Breast epithelium (tissue), 4 donors: ENCODE measurements around the gene GAL3ST2. TPM values are rescaled to one million over a fixed set of nuclear protein-coding genes. Genes with fewer than 3 reads are reported as not detected.

Experiments
- DNase-seq, 2 donors: peaks; one replicate each; pipeline ENCODE4 v3.0.0-alpha.2; 2019; ENCODE audit warnings: low spot score in 2 of 2
- H3K27ac ChIP-seq, 2 donors: fragments of 200-600 bp; sonication (generic) in 1 of 2; one replicate each; pipeline ENCODE4 v1.5.1; 2016 to 2019; ENCODE audit warnings: mild to moderate bottlenecking in 1 of 2
- H3K27me3 ChIP-seq, 2 donors: fragments of 200-600 bp; sonication (generic) in 1 of 2; one replicate each; pipeline versions ENCODE4 v1.5.1 to v1.6.0; 2017 to 2019; ENCODE audit warnings: control low read depth in 1 of 2, mild to moderate bottlenecking in 1 of 2
- H3K36me3 ChIP-seq: fragments of 200-600 bp; one replicate; pipeline ENCODE4 v1.5.1; 2019
- H3K4me1 ChIP-seq, 2 donors: fragments of 200-600 bp; sonication (generic); one replicate each; pipeline ENCODE4 v1.5.1; 2016 to 2019; ENCODE audit warnings: control low read depth in 1 of 2
- H3K4me3 ChIP-seq, 3 donors: fragments of 200-600 bp; sonication (generic); 1 replicate in 2 of 3; 2 replicates in 1 of 3; pipeline ENCODE4 v1.5.1; 2016 to 2019; ENCODE audit warnings: mild to moderate bottlenecking in 3 of 3, moderate library complexity in 2 of 3
- H3K9me3 ChIP-seq, 2 donors: fragments of 200-600 bp; sonication (generic) in 1 of 2; one replicate each; pipeline ENCODE4 v1.5.1; 2016 to 2019; ENCODE audit warnings: control low read depth in 1 of 2
- POLR2A ChIP-seq: fragments of 450-650 bp; IDR thresholded peaks from one replicate; pipeline ENCODE4 v1.6.1; 2016; ENCODE audit warnings: antibody characterized with exemption, mild to moderate bottlenecking, moderate library complexity
- POLR2AphosphoS5 ChIP-seq, 3 donors: sonication (generic); formaldehyde crosslinking; IDR thresholded peaks; one replicate each; pipeline ENCODE4 v1.6.1; 2017; ENCODE audit warnings: antibody characterized with exemption in 3 of 3
- intact Hi-C: fragments of 100-400 bp; cut with DNase I; formaldehyde crosslinking; loops from one replicate; pipeline ENCODE4 v1.15.1; 2023; ENCODE audit warnings: low total_unique reads
- total RNA-seq, 3 donors: library from RNA; depleted of rRNA; stranded (reverse); fragments of >200 nt; gene quantifications; one replicate each; pipeline ENCODE4 v1.1.0, GENCODE V29; 2016
- TF ChIP-seq, protein P1 (sequence below), 3 donors: fragments of 450-650 bp; IDR thresholded peaks; one replicate each; pipeline ENCODE4 v1.5.1; 2016 to 2017; ENCODE audit warnings: antibody characterized with exemption in 3 of 3, mild to moderate bottlenecking in 3 of 3, moderate library complexity in 3 of 3

GAL3ST2 gene
- total RNA-seq, 3 donors from 2014 or later: 2.6 TPM; not detected in 2

DNA sequence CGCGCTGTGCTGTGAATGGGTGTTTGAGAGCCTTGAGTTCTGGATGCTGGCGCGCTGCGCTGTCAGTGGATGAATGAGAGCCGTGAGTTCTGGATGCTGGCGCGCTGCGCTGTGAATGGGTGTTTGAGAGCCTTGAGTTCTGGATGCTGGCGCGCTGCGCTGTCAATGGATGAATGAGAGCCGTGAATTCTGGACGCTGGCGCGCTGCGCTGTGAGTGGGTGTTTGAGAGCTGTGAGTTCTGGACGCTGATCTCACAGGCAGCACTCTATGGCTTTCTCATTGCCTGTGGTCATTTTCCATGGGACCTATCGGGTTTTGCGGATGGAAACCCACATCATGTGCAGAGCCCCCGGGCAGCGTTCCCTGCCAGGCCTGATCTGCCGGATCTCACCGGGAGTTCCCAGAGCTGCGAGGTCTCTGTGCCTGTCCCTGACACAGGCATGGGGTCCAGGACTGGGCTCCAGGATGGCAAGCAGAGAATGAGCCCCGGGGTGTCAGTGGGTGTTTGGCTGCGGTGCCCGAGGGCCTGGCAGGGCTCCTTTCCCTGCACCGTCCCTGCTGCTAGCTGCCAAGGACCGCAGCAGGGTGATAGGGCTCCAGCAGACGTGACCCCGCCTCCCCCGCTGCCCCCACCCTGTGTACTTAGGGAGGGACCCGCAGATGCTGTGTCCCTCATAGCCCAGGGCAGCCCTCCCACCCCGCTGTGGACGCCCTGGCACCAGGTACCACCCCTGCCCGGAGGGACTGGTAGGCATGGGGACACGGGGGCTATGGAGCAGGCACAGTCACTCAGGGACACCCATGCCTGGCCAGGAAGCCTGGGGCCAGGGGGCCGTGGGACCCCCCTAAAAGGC lies 72.4 kb downstream of the GAL3ST2 start:
- intact Hi-C loops: no loop called here
- DNase-seq: no peak

DNA sequence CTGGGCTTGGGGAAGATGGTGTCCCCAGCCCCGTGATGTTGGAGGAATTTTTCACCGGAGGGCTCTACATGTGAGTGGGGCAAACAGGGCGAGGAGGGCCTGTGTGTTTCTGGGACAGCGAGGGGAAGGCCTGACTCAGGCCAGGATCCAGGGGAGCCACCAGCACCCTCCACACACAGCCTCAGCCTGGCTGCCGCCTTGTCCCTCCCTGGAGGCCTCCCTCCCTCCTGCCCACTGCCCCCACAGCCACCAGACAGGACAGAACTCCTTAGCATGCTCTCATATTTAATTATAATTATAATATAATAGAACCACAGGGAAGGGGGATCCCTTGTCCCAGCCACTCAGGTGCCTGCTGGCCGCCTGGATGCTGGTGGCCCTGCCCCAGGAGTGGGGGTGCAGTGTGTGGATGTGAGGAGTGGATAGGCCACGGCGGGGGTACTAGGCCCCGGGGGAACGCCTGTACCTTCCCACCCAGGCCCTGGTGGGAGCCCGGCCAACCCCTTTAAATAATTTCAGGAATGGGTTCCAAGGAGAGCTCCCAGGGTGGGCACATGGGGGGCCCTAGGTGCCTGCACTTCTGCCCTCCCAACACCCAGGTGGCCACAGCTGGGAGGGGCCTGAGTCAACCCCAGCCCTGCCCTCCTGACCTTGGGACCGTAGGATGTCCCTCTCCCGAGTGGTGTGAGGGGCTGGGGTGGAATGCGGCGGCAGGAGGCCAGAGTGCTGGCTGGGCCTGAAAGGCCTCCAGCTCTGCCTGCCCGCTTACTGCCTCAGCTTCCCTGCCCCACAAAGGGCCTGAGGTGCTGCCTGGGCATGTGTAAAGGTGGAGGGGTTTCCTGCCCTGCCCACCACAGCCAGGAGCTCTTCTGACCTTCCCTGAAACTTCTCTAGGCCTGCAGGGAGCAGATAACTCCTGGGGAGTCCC lies 73.3 kb downstream of the GAL3ST2 start:
- intact Hi-C loops: loop anchor here (5.0 kb wide), 1 partner anchor 213 kb away; the partner anchor contains the start of genes ATG4B and THAP4
- Histone ChIP-seq H3K36me3 (no peaks in the 10 kb centered on the region), H3K4me1 (peaks cover 0 to 2% of the 10 kb centered on the region in 2 donors), H3K27ac (no peak overlapping the region), H3K27me3 (peaks cover 0 to 15% of the 10 kb centered on the region in 2 donors), H3K4me3 (no peak overlapping the region), H3K9me3 (no peaks in the 10 kb centered on the region)
- DNase-seq: no peak
- no peak for TF ChIP-seq POLR2AphosphoS5 (IDR thresholded peaks at IDR 0.05)

More for the DNA sequence above, 72.4 kb downstream of the GAL3ST2 start:
- peaks cover 0 to 15% of the 10 kb centered on the region in 2 donors for H3K27me3 ChIP-seq
- TF ChIP-seq POLR2AphosphoS5 (IDR thresholded peaks at IDR 0.05) (no peak), POLR2A (no peak)
- TF ChIP-seq, protein P1, sequence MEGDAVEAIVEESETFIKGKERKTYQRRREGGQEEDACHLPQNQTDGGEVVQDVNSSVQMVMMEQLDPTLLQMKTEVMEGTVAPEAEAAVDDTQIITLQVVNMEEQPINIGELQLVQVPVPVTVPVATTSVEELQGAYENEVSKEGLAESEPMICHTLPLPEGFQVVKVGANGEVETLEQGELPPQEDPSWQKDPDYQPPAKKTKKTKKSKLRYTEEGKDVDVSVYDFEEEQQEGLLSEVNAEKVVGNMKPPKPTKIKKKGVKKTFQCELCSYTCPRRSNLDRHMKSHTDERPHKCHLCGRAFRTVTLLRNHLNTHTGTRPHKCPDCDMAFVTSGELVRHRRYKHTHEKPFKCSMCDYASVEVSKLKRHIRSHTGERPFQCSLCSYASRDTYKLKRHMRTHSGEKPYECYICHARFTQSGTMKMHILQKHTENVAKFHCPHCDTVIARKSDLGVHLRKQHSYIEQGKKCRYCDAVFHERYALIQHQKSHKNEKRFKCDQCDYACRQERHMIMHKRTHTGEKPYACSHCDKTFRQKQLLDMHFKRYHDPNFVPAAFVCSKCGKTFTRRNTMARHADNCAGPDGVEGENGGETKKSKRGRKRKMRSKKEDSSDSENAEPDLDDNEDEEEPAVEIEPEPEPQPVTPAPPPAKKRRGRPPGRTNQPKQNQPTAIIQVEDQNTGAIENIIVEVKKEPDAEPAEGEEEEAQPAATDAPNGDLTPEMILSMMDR (IDR thresholded peaks at IDR 0.05): no peak
- H3K4me1 ChIP-seq: peaks cover 0 to 6% of the 10 kb centered on the region in 2 donors
- H3K27ac ChIP-seq: no peak overlapping the region
- no peak overlapping the region for H3K4me3 ChIP-seq
- no peaks in the 10 kb centered on the region for H3K9me3 ChIP-seq
- H3K36me3 ChIP-seq: no peaks in the 10 kb centered on the region

DNA sequence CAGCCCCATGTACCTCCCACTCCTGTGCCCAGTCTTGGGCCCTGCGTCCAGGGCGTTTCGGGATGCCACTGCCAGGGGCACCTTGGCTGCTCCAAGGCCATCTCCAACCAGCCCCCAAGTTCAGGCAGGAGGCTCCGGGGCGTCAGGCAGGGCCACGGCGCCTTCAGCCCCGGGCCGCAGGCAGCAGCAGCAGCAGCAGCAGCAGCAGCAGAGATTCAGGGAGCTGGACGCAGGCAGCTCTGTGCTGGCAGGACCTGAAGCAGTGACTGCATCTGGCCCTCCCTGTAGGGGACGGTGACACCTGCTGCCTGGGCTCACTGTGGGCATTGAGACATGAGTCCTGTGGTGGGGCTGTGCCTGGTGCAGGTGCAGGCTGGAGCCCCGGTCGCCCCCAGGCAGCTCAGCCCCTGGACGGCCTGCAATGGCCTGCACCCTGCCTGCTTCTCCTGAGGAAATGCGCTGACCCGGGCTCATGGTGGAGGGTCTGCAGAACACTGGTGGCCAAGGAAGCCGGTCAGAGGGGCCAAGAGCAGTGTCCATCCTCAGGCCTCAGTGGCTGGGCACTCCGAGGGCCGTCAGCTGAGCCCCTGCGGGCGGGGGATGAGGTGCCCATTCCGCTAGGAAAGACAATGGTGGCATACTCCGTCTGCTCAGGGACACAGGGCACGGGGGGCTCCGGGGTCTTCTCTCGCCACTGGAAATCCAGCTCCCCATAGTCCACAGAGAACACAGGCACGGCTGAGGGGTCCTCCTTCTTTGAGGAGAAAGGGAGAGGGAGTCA lies 74.1 kb downstream of the GAL3ST2 start:
- H3K4me1 ChIP-seq: no peaks in the 10 kb centered on the region
- no peak overlapping the region for H3K27ac ChIP-seq
- DNase-seq: no peak
- no peaks in the 10 kb centered on the region for H3K9me3 ChIP-seq
- H3K27me3 ChIP-seq: peaks cover 0 to 15% of the 10 kb centered on the region in 2 donors
- TF ChIP-seq POLR2AphosphoS5 (IDR thresholded peaks at IDR 0.05) (no peak), POLR2A (no peak)
- TF ChIP-seq, protein P1 (IDR thresholded peaks at IDR 0.05): no peak
- H3K4me3 ChIP-seq: no peak overlapping the region
- no peaks in the 10 kb centered on the region for H3K36me3 ChIP-seq
- intact Hi-C loops: loop anchor here (5.0 kb wide), 1 partner anchor 213 kb away; the partner anchor contains the start of genes ATG4B and THAP4

DNA sequence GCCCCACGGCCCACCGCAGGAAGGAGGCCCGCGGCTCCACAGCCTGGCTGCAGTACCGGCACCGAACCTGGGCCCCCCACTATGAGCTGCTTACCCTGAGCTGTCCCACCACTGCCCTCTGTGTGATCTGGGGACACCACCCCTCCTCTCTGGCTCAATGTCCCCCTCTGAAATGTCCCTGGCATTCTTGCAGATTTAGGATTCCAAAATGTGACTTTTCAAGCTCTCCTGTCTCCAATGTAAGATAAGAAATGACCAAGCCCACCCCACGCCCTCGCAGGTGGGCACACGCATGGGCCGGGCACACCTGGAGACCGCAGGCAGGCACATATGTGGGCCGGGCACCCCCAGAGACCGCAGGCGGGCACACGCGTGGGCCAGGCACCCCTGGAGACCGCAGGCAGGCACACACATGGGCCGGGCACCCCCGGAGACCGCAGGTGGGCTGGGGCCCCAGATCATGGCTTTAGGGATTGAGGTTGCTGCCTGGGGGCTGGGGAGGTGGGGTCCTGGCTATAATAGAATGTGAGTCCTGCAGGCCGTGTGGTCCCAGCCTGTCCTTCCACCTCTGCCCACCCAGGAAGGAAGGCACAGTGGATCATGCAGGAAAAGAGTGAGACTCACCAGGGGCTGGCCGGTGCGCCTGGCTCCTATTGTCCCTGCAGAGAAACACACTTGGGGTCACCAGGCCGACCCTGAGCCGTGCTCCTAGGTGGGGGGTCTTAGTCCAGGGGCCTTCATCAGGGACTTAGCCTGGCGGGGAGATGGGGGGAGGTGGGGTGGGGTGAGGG lies 74.9 kb downstream of the GAL3ST2 start:
- no peak for TF ChIP-seq POLR2A
- TF ChIP-seq, protein P1 (IDR thresholded peaks at IDR 0.05): no peak
- TF ChIP-seq POLR2AphosphoS5 (IDR thresholded peaks at IDR 0.05): no peak
- DNase-seq: no peak

More for the DNA sequence above, 74.9 kb downstream of the GAL3ST2 start:
- intact Hi-C loops: loop anchor here (5.0 kb wide), 1 partner anchor 214 kb away; the partner anchor contains the start of genes ATG4B and THAP4
- no peaks in the 10 kb centered on the region for H3K4me1 ChIP-seq
- no peak overlapping the region for H3K4me3 ChIP-seq
- peaks cover 0 to 9% of the 10 kb centered on the region in 2 donors for H3K27me3 ChIP-seq
- no peaks in the 10 kb centered on the region for H3K36me3 ChIP-seq
- H3K9me3 ChIP-seq: no peaks in the 10 kb centered on the region
- H3K27ac ChIP-seq: no peak overlapping the region
